Choroid plexus epithelial cell (primary cell): Measurements from ENCODE around the gene MYO5B.

ENCODE experiments used
- DNase-seq: peaks from one replicate; pipeline ENCODE4 v3.0.0-alpha.2; 2010; ENCODE audit warnings: low read depth
- H3K4me3 ChIP-seq: 2 replicates; pipeline ENCODE4 v1.5.1; 2011; ENCODE audit warnings: low read depth, mild to moderate bottlenecking, control low read depth, low read length, moderate library complexity
- TF ChIP-seq, protein P1 (sequence below): conservative IDR thresholded peaks from 2 replicates; pipeline ENCODE4 v1.5.1; 2011; ENCODE audit warnings: low read depth, mild to moderate bottlenecking, control low read depth, inconsistent platforms, low read length, moderate library complexity

MYO5B gene

DNA sequence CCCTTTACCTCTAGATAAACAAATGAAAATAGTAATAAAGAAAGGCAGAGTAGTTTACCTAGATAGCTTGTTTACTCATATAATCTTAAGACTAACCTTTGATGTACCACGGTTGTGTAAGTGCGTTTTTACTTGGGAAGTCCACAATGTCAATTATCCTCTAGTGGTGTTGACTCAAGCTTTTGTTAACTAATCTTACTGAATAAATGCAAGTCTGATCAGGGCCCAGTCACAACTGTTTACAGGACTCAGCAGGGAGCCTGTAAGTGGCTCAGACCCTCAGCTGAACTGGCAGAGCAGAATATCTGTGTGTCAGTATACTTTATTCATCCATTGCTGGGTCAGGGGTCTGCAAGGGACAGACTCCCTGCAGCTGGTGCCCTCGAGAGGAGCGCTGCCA is 283.5 kb downstream of the MYO5B start:
- H3K4me3 ChIP-seq: no peak overlapping the region
- TF ChIP-seq, protein P1, sequence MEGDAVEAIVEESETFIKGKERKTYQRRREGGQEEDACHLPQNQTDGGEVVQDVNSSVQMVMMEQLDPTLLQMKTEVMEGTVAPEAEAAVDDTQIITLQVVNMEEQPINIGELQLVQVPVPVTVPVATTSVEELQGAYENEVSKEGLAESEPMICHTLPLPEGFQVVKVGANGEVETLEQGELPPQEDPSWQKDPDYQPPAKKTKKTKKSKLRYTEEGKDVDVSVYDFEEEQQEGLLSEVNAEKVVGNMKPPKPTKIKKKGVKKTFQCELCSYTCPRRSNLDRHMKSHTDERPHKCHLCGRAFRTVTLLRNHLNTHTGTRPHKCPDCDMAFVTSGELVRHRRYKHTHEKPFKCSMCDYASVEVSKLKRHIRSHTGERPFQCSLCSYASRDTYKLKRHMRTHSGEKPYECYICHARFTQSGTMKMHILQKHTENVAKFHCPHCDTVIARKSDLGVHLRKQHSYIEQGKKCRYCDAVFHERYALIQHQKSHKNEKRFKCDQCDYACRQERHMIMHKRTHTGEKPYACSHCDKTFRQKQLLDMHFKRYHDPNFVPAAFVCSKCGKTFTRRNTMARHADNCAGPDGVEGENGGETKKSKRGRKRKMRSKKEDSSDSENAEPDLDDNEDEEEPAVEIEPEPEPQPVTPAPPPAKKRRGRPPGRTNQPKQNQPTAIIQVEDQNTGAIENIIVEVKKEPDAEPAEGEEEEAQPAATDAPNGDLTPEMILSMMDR: no peak
- DNase-seq: peak; percentile 9

DNA sequence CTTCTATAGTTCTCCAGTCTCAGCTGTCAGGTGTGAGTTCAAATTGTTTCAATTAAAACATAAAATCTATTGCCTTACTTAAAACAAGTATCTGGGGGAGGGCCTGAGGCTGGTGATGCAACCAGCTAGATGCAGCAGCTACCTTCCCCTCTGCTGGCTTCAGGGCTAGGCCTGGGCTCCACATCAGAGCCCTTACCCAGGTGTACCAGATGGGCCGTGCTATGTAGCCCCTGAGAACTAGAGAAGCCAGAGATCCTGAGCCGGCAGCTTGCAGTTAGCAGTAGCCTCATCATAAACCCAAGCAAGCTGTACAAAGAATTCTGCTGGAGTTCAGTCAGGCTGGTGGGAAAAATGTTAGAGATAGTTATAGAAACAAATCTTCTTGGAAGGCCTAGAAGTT is 284.0 kb downstream of the MYO5B start:
- DNase-seq: peak; percentile 19
- TF ChIP-seq, protein P1: no peak
- H3K4me3 ChIP-seq: no peak overlapping the region

DNA sequence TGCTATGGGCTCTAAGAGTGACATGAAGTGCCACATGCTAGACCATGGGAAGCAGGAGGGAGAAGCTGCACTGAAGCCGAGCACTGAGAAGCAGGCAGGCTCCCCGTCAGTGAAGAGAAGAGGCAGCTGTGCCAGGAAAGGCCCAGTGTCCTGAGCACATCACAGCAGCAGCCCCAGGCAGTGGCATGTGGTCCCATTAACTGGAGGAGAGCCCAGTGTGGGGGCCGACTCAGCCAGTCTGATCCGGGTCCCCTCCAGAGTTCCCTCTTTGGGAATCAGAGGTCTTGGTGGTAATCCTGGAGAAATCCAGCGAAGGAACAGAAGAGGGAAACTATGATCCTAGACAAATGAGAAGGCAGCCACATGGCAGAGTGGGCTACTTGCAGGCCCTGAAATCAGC is 284.9 kb downstream of the MYO5B start:
- no peak for DNase-seq
- H3K4me3 ChIP-seq: no peak overlapping the region
- TF ChIP-seq, protein P1: no peak

DNA sequence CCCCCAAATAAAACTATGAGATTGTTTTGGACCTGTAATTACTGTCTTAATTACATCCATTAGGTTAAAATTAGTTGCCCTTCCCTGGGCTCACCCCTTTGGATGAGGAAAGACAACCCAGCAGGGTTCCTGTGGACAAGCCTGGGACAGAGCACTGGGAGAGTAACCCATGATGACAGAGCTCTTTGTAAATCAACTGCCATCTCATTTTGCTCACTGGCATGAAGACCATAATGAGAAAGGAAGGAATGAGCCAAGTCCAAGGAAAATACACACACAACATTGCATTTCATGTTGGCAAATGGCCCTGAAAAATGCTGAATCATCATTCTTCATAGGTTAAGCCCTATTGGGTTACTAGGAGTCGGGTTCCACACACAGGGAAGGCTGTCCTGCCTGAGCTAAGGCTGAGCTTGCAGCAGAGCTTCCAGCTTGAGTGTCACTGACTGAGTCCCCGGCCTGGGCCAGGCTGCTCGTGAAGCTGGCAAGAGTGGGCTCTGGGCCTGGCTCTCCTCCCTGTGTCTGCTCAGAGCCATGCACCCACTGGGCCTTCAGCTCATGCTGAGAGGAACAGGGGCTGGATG is 287.5 kb downstream of the MYO5B start:
- DNase-seq: peak; percentile 54
- no peak overlapping the region for H3K4me3 ChIP-seq
- TF ChIP-seq, protein P1: no peak

DNA sequence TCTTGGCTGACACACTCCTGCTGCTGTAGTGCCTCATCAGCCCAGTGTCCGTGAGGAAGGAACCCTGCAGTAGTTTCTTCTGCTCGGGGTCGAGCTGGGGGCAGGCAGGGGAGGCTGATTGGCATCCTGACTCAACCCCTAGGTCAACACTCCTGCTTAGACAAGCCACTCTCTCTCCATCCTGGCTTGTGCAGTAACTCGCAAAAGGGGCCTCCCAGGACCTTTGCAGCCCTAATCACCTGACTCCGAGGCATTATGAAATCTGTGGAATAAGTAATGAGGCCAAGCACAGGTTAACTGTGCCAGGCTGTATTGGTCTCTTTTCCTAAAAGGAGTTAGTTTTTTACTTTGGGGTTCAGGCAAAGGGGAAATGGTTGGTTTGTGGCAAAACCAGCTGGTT is 289.2 kb downstream of the MYO5B start:
- TF ChIP-seq, protein P1: no peak
- no peak overlapping the region for H3K4me3 ChIP-seq
- no peak for DNase-seq

DNA sequence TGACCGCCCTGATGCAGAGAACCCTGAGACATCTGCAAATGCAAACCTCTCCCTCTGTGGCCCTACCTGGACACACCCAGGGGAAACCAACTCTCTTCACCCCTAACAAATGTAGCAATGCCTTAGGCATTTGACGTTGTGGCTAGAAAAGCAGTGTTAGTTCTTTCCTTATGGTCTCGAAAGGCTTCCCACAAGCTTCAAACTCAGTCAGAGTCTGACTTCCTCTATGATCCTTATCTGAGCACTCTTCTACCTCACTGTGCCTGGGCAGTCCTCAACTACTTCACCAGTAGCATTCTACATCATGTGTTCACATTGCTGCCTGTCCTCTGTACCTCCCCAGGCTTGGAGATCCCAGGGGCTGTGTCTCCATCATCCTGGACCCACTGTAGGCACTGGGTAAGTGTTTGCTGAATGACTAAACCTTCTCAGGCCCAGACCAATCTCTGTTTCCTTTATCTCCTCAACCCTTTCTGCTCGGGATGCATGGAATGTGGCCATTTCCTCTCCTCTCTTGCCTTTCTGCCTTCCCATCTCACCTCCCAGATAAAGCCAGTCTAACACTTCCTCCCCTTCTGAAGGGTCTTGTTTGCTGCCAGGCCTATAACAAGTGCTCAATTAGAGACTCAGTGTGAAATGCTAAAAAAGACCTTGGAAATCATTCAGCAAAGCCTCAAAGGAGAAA is 289.9 kb downstream of the MYO5B start:
- TF ChIP-seq, protein P1: no peak
- no peak overlapping the region for H3K4me3 ChIP-seq
- no peak for DNase-seq

DNA sequence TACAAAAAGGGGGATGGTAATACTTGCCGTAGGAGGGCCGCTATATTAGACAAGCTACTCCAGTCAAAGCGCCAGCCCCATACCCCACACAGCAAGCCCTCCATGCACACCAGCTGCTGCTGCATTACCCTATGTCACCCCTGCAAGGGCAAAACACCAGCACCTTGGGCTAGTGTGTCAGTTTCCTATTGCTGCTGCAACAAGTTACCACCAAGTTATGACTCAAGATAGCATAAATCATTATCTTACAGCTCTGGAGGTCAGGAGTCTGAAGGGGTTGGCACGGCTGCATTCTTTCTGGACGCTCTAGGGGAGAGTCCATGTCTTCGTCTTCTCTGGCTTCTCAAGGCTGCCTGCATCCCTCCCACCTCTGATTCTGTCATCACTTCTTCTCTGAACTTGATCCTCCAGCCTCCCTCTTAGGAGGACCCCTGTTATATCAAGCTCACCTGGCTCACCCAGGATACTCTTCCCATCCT is 293.0 kb downstream of the MYO5B start:
- no peak overlapping the region for H3K4me3 ChIP-seq
- TF ChIP-seq, protein P1: no peak
- DNase-seq: no peak
